Stomach (tissue), 9 donors: ENCODE data around the gene BPIFB2. TPM values are rescaled to one million over a fixed set of nuclear protein-coding genes. Genes with fewer than 3 reads are reported as not detected.
"Not testable (repeated sequence)": the region's sequence is repeated elsewhere in the genome, so short reads cannot be mapped to it uniquely, and the experiment has no call there.

Experiments
- DNase-seq, 2 donors: peaks; one replicate each; pipeline versions ENCODE4 v3.0.0 to v3.0.0-alpha.2; 2013 to 2019
- H3K27ac ChIP-seq, 5 donors: fragments of 200-600 bp in 4 of 5; sonication (generic) in 4 of 5; one replicate each; pipeline ENCODE4 v1.5.1; 2013 to 2019; ENCODE audit warnings: mild to moderate bottlenecking in 1 of 5, moderate library complexity in 1 of 5
- H3K27me3 ChIP-seq, 3 donors: fragments of 200-600 bp; sonication (generic); one replicate each; pipeline ENCODE4 v1.5.1; 2017 to 2019; ENCODE audit warnings: mixed run types in 1 of 3
- H3K36me3 ChIP-seq, 4 donors: fragments of 200-600 bp; sonication (generic); 1 replicate in 3 of 4; 2 replicates in 1 of 4; pipeline ENCODE4 v1.5.1; 2016 to 2019
- H3K4me1 ChIP-seq, 4 donors: fragments of 200-600 bp; sonication (generic); one replicate each; pipeline ENCODE4 v1.5.1; 2016 to 2019
- H3K4me3 ChIP-seq, 4 donors: fragments of 200-600 bp; sonication (generic) in 3 of 4; one replicate each; pipeline ENCODE4 v1.5.1; 2016 to 2019; ENCODE audit warnings: mild to moderate bottlenecking in 1 of 4
- H3K9me3 ChIP-seq, 4 donors: fragments of 200-600 bp; sonication (generic); one replicate each; pipeline ENCODE4 v1.5.1; 2016 to 2019
- EP300 ChIP-seq: sonication (generic); formaldehyde crosslinking; IDR thresholded peaks from one replicate; pipeline ENCODE4 v1.6.1; 2017; ENCODE audit warnings: antibody characterized with exemption
- POLR2A ChIP-seq, 4 donors: fragments of 450-650 bp; IDR thresholded peaks; one replicate each; pipeline ENCODE4 v1.6.1; 2016; ENCODE audit warnings: antibody characterized with exemption in 4 of 4, control low read depth in 2 of 4, mild to moderate bottlenecking in 1 of 4, moderate library complexity in 1 of 4
- POLR2AphosphoS5 ChIP-seq, 3 donors: sonication (generic); formaldehyde crosslinking; IDR thresholded peaks; one replicate each; pipeline ENCODE4 v1.6.1; 2016; ENCODE audit warnings: antibody characterized with exemption in 3 of 3
- WGBS, 5 donors: extraction: QIAGEN DNeasy Blood & Tissue Kit in 3 of 5; methylation state at CpG; one replicate each; pipeline versions ENCODE4 v1.1.5 to v1.1.7; 2013 to 2018; 5-methylcytosine and 5-hydroxymethylcytosine counted together
- intact Hi-C: fragments of 100-400 bp; cut with DNase I; formaldehyde crosslinking; loops from one replicate; pipeline ENCODE4 v1.15.1; 2023; ENCODE audit warnings: low total_unique reads
- polyA plus RNA-seq, 3 donors: library from polyadenylated mRNA; stranded (reverse); fragments of 200-250 nt; gene quantifications; one replicate each; pipeline ENCODE4 v1.2.3, GENCODE V29; 2013
- total RNA-seq, 5 donors: library from RNA; depleted of rRNA; stranded (reverse); fragments of >200 nt; gene quantifications; one replicate each; pipeline versions ENCODE4 v1.1.0 to v1.2.3, GENCODE V29; 2014 to 2016
- TF ChIP-seq, protein P1 (sequence below), 7 experiments: fragments of 450-650 bp in 4 of 7; fragments of 200-600 bp in 3 of 7; sonication (generic) in 3 of 7; IDR thresholded peaks; one replicate each; pipeline ENCODE4 v1.5.1; 2016 to 2019; ENCODE audit warnings: antibody characterized with exemption in 7 of 7, control low read depth in 2 of 7, mild to moderate bottlenecking in 1 of 7
- donor health status: healthy with polysubstance abuse.
- donor health status: Bipolar disorder and iron deficiency.
- donor health status: healthy.

BPIFB2 gene
- total and polyA plus RNA-seq, 8 donors: 3.3 TPM; not detected in 7

GRCh38 chr20:32960222-32960518 is 47.3 kb upstream of the BPIFB2 start:
- no peaks in the 10 kb centered on the region for H3K4me1 ChIP-seq
- intact Hi-C loops: no loop called here
- no peak overlapping the region for H3K27ac ChIP-seq
- no peak overlapping the region for H3K4me3 ChIP-seq
- H3K36me3 ChIP-seq: no peaks in the 10 kb centered on the region
- TF ChIP-seq POLR2AphosphoS5 (IDR thresholded peaks at IDR 0.05): no peak
- TF ChIP-seq POLR2A (IDR thresholded peaks at IDR 0.05): no peak
- no peak for TF ChIP-seq EP300
- TF ChIP-seq, protein P1, sequence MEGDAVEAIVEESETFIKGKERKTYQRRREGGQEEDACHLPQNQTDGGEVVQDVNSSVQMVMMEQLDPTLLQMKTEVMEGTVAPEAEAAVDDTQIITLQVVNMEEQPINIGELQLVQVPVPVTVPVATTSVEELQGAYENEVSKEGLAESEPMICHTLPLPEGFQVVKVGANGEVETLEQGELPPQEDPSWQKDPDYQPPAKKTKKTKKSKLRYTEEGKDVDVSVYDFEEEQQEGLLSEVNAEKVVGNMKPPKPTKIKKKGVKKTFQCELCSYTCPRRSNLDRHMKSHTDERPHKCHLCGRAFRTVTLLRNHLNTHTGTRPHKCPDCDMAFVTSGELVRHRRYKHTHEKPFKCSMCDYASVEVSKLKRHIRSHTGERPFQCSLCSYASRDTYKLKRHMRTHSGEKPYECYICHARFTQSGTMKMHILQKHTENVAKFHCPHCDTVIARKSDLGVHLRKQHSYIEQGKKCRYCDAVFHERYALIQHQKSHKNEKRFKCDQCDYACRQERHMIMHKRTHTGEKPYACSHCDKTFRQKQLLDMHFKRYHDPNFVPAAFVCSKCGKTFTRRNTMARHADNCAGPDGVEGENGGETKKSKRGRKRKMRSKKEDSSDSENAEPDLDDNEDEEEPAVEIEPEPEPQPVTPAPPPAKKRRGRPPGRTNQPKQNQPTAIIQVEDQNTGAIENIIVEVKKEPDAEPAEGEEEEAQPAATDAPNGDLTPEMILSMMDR (IDR thresholded peaks at IDR 0.05): no peak
- H3K27me3 ChIP-seq: no peaks in the 10 kb centered on the region
- no peak for DNase-seq
- H3K9me3 ChIP-seq: peaks cover 3 to 32% (median 22%) of the 10 kb centered on the region in 4 donors

DNA sequence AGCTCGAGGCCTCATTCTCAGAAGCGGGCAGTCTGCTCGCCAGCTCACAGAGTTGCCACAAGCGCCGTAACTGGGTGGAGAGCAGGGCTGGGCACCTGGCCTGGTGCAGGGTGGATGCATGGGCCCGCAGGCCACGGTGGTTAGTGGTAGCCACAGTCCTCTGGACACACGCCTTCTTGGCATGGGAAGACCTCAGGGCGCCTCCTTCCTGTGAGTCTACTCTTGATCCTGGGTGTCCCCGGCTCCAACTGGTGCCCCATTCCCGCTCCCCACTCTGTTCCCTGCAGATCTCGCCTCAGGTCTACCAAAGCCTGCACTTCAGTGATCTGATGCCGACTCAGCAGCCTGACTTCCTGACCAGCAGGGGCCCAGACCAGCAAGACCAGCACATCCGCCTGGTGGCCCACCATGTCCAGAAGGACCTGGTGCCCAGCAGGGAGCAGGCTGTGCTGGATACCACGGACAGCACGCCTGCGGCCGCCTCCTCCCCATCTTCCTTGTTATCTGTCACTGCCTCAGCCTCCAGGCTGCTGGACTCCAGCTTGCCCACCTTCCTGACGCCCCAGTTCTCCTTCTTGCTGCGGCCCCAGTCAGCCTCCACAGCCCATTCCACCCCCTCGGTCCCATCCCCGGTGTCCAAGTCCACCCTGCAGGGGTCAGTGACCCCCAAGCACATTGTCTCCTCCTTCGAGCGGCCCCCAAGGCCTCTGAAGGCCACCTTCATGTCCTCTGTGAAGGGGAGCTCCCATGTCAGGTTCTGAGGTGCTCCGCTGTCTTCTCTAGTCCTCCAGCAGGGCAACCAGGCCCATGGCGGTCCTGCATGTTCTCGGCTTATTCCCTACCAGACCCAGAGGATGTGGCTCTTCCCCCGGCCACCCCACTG is 46.4 kb upstream of the BPIFB2 start:
- H3K27me3 ChIP-seq: no peaks in the 10 kb centered on the region
- TF ChIP-seq, protein P1 (IDR thresholded peaks at IDR 0.05): no peak
- no peak for TF ChIP-seq POLR2AphosphoS5 (IDR thresholded peaks at IDR 0.05)
- no peak for TF ChIP-seq POLR2A (IDR thresholded peaks at IDR 0.05)
- TF ChIP-seq EP300: no peak
- H3K9me3 ChIP-seq: peaks cover 3 to 23% (median 18%) of the 10 kb centered on the region in 4 donors
- intact Hi-C loops: no loop called here
- H3K27ac ChIP-seq: no peak overlapping the region
- H3K36me3 ChIP-seq: no peaks in the 10 kb centered on the region
- no peak for DNase-seq
- WGBS, 5 donors: 84 to 91% (median 86%) methylated on average over 27 to 28 of the region's 28 CpGs
- H3K4me1 ChIP-seq: no peaks in the 10 kb centered on the region
- no peak overlapping the region for H3K4me3 ChIP-seq

DNA sequence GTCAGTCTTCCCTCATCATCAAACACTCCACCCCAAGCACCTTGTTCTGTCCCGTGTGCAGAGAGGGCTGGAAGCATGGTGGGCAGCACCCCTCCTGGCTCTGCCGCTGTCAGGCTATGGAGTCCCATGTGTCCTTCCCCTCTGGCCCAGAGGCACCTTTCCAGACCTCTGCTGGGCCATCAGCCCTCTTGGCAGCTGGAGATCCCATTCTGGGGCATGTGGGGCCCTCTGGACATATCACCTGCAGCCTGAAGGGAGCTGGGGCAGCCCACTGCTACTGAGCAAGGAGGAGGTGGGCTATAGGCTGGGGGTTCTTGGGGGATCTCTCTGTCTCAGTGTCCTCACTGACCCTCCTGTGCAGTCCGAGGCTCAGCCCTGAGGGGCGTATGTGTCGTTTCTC is 45.5 kb upstream of the BPIFB2 start:
- Histone ChIP-seq H3K27ac (no peak overlapping the region), H3K36me3 (no peaks in the 10 kb centered on the region), H3K4me1 (no peaks in the 10 kb centered on the region), H3K9me3 (peaks cover 3 to 14% (median 9%) of the 10 kb centered on the region in 4 donors), H3K27me3 (no peaks in the 10 kb centered on the region), H3K4me3 (no peak overlapping the region)
- TF ChIP-seq, protein P1 (IDR thresholded peaks at IDR 0.05): no peak
- no peak for TF ChIP-seq EP300
- TF ChIP-seq POLR2A (IDR thresholded peaks at IDR 0.05): no peak
- no peak for TF ChIP-seq POLR2AphosphoS5 (IDR thresholded peaks at IDR 0.05)
- intact Hi-C loops: no loop called here
- DNase-seq: no peak
- WGBS, 5 donors: 72 to 93% (median 82%) methylated on average over 5 of the region's 5 CpGs

GRCh38 chr20:32962646-32963045 is 44.9 kb upstream of the BPIFB2 start:
- H3K36me3 ChIP-seq, DNase-seq, H3K4me3 ChIP-seq, H3K4me1 ChIP-seq, H3K27ac ChIP-seq, intact Hi-C loops, H3K9me3 ChIP-seq, H3K27me3 ChIP-seq: not testable (repeated sequence)
- WGBS, 5 donors: 76 to 85% (median 84%) methylated on average over 11 of the region's 11 CpGs

DNA sequence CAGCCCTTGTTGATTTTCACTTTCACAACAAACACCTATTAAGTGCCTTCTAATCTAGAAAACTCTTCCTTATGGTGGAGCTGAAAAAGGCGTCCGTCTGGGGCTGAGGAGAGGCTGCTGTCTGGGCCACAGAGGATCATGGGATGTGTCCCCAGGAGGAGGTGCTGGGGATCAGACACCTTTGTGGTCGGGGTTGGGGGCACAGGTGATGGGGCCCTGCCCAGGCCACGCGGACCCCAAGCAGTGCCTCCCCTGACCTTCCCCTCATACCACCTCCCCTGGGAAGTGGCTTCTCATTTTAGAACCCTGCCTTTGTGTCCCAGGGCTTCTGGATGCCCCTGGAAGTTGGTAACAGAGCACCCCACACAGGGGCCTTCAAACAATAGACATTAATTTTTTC is 44.3 kb upstream of the BPIFB2 start:
- H3K27ac ChIP-seq: no peak overlapping the region
- intact Hi-C loops: no loop called here
- no peak for DNase-seq
- H3K9me3 ChIP-seq: peaks cover 0 to 3% (median 1%) of the 10 kb centered on the region in 4 donors
- TF ChIP-seq EP300: no peak
- TF ChIP-seq, protein P1 (IDR thresholded peaks at IDR 0.05): no peak
- TF ChIP-seq POLR2A (IDR thresholded peaks at IDR 0.05): no peak
- TF ChIP-seq POLR2AphosphoS5 (IDR thresholded peaks at IDR 0.05): no peak
- H3K27me3 ChIP-seq: peaks cover 0 to 3% (median 0%) of the 10 kb centered on the region in 3 donors
- no peaks in the 10 kb centered on the region for H3K4me1 ChIP-seq
- H3K36me3 ChIP-seq: no peaks in the 10 kb centered on the region
- no peak overlapping the region for H3K4me3 ChIP-seq
- 56 to 82% (median 67%) methylated on average over 5 of the region's 5 CpGs for WGBS, 5 donors
